ENCODE results near the gene COPB2.
"Not testable (repeated sequence)": the region's sequence is repeated elsewhere in the genome, so short reads cannot be mapped to it uniquely, and the experiment has no call there.

The COPB2 gene

DNA sequence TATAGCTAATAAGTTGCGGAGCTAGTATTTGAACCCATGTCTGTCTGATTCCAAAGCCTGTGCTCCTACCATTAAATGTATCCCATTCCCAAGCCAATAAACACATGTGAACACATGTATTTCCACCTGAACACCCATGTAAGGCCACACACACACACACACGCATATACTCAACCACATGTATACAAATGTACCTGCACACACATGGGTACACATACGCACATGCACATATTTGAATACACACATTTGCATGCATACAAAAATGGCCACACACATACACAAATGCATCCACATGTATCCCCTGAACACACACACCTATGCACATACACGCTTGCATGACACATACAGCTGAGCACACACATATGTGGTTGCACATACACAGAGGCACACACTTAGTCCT lies 51.0 kb downstream of the COPB2 start:
- TF ChIP-seq JUND (IDR thresholded peaks at IDR 0.05; ENCODE audit: low read depth): no peak
- in situ Hi-C loops (cut with HindIII; ENCODE audit: low pct_unique_long_range_greater_than_20kb, low sequenced_read_pairs): no loop called here
- DNase-seq (ENCODE audit: low read depth in 1 of 2, low spot score in 1 of 2): no peak

DNA sequence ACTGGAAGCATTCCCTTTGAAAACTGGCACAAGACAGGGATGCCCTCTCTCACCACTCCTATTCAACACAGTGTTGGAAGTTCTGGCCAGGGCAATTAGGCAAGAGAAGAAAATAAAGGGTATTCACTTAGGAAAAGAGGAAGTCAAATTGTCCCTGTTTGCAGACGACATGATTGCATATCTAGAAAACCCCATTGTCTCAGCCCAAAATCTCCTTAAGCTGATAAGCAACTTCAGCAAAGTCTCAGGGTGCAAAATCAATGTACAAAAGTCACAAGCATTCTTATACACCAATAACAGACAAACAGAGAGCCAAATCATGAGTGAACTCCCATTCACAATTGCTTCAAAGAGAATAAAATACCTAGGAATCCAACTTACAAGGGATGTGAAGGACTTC lies 54.8 kb downstream of the COPB2 start:
- DNase-seq (ENCODE audit: low read depth in 1 of 2, low spot score in 1 of 2); in situ Hi-C loops (cut with HindIII; ENCODE audit: low pct_unique_long_range_greater_than_20kb, low sequenced_read_pairs): not testable (repeated sequence)

GRCh38 chr3:139332092-139332491 lies 57.4 kb downstream of the COPB2 start:
- DNase-seq (ENCODE audit: low read depth in 1 of 2, low spot score in 1 of 2): no peak
- no peak for TF ChIP-seq JUND (IDR thresholded peaks at IDR 0.05; ENCODE audit: low read depth)
- in situ Hi-C loops (cut with HindIII; ENCODE audit: low pct_unique_long_range_greater_than_20kb, low sequenced_read_pairs): no loop called here

DNA sequence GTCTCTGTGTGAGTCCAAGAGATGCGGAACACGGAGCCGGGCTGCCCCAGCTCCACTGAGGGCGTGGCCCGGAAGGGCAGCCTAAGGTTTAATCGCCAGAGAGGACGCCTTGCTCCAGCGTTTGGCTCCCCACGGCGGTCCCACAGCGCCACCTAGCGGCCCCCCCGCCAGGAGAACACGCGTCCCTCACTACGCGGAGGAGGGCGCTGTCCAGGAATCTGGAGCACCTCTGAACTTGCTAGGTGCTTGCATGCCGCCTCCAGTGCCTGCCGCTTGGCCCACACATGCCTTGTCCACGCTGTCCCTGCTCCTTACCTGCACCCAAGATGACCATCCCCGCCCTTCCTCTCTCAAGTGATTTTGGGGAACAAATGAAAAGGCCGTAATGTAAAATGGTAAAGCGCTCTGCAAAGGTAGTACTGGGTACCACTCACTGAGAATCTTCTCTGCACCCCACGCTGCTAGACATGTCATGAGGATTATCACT lies 60.0 kb downstream of the COPB2 start:
- in situ Hi-C loops (cut with HindIII; ENCODE audit: low pct_unique_long_range_greater_than_20kb, low sequenced_read_pairs): no loop called here
- peak; percentile 92 to 93 for DNase-seq (ENCODE audit: low read depth in 1 of 2, low spot score in 1 of 2)
- TF ChIP-seq JUND (IDR thresholded peaks at IDR 0.05; ENCODE audit: low read depth): no peak

DNA sequence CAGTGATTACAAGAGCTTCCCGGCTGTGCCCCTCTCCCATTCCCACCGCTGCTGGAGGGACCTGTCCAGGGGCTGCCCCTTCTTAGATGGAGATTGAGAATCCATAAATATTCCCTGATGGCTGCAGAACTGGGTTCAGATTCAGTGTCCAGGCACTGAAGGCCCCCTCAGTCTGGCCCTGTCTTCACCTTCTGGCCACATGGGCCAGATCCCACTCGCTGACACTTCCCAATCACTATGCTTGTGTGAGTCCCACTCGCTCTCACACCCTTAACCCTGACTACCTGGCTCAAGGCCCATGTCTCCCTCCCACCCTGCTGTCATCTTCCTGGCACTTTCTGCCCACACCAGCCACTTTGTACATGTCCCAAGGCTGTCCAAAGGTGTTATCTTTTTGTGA lies 61.1 kb downstream of the COPB2 start:
- DNase-seq (ENCODE audit: low read depth in 1 of 2, low spot score in 1 of 2): no peak
- TF ChIP-seq JUND (IDR thresholded peaks at IDR 0.05; ENCODE audit: low read depth): no peak
- in situ Hi-C loops (cut with HindIII; ENCODE audit: low pct_unique_long_range_greater_than_20kb, low sequenced_read_pairs): no loop called here

GRCh38 chr3:139327861-139328260 lies 61.6 kb downstream of the COPB2 start:
- TF ChIP-seq JUND (IDR thresholded peaks at IDR 0.05; ENCODE audit: low read depth): no peak
- in situ Hi-C loops (cut with HindIII; ENCODE audit: low pct_unique_long_range_greater_than_20kb, low sequenced_read_pairs): no loop called here
- no peak for DNase-seq (ENCODE audit: low read depth in 1 of 2, low spot score in 1 of 2)

DNA sequence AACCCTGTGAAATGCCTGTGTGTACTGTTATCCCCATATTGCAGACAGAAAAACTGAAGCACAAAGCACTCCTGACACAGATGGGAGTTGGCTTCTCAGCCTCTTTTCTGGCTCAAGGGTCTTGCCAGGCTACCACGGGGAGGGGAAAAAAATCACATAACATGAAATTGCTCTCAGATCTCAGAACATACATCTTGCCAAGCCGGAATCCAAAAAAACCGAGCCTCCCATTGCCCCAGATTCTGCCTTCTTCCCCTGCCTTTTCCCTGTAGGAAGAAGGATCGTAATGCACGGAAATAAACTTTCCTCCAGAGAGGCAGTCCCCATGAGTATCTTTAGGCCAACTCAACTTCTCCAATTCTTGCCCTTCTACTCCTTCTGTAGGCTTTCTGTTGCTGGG lies 62.2 kb downstream of the COPB2 start:
- no peak for TF ChIP-seq JUND (IDR thresholded peaks at IDR 0.05; ENCODE audit: low read depth)
- in situ Hi-C loops (cut with HindIII; ENCODE audit: low pct_unique_long_range_greater_than_20kb, low sequenced_read_pairs): no loop called here
- no peak for DNase-seq (ENCODE audit: low read depth in 1 of 2, low spot score in 1 of 2)

GRCh38 chr3:139326707-139327106 lies 62.7 kb downstream of the COPB2 start:
- no peak for DNase-seq (ENCODE audit: low read depth in 1 of 2, low spot score in 1 of 2)
- in situ Hi-C loops (cut with HindIII; ENCODE audit: low pct_unique_long_range_greater_than_20kb, low sequenced_read_pairs): no loop called here
- TF ChIP-seq JUND (IDR thresholded peaks at IDR 0.05; ENCODE audit: low read depth): no peak

DNA sequence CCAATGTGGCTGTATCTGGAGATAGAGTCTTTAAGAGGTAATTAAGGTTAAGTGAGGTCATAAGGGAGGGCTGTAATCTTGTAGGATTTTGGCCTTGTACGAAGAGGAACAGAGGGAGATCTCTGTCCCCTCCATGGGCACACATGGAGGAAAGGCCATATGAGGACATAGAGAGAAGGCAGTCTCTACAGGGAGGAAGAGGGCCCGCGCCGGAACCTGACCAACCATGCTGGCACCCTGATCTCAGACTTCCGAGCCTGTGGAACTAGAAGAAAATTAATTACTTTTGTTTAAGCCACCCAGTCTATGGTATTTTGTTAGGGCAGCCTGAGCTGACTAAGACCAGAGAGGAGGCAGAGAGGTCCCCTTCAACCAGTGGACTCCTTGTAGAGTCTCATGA lies 63.3 kb downstream of the COPB2 start:
- in situ Hi-C loops (cut with HindIII; ENCODE audit: low pct_unique_long_range_greater_than_20kb, low sequenced_read_pairs): no loop called here
- no peak for DNase-seq (ENCODE audit: low read depth in 1 of 2, low spot score in 1 of 2)
- no peak for TF ChIP-seq JUND (IDR thresholded peaks at IDR 0.05; ENCODE audit: low read depth)

- in situ Hi-C loops (cut with HindIII; ENCODE audit: low pct_unique_long_range_greater_than_20kb, low sequenced_read_pairs): no loop called here
- no peak for DNase-seq (ENCODE audit: low read depth in 1 of 2, low spot score in 1 of 2)
- no peak for TF ChIP-seq JUND (IDR thresholded peaks at IDR 0.05; ENCODE audit: low read depth)
Observed at GRCh38 chr3:139325551-139325950, 63.9 kb downstream of the COPB2 start.

DNA sequence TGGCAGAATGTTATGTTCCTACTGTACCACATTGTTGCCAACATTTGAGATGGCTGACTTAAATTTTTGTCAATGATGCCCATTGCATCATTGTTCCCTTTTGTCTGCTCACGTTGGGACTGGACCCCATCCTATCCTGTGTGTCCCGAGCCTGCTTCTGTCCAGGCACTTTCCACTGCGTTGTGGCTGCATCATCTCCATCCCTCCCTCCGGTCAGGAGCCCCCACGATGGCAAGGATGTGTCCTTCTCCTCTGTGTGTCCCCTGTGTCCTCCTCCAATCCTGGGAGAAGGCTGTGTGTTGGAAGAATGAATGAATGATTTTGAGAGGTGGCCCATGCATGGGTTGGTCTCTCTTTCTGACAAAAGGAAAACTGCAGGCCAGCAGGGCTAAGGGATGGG lies 65.0 kb downstream of the COPB2 start:
- TF ChIP-seq JUND (IDR thresholded peaks at IDR 0.05; ENCODE audit: low read depth): no peak
- DNase-seq (ENCODE audit: low read depth in 1 of 2, low spot score in 1 of 2): no peak
- in situ Hi-C loops (cut with HindIII; ENCODE audit: low pct_unique_long_range_greater_than_20kb, low sequenced_read_pairs): no loop called here

GRCh38 chr3:139323146-139323545 lies 66.3 kb downstream of the COPB2 start:
- TF ChIP-seq JUND (IDR thresholded peaks at IDR 0.05; ENCODE audit: low read depth): no peak
- in situ Hi-C loops (cut with HindIII; ENCODE audit: low pct_unique_long_range_greater_than_20kb, low sequenced_read_pairs): no loop called here
- no peak for DNase-seq (ENCODE audit: low read depth in 1 of 2, low spot score in 1 of 2)

GRCh38 chr3:139322346-139322745 lies 67.1 kb downstream of the COPB2 start:
- in situ Hi-C loops (cut with HindIII; ENCODE audit: low pct_unique_long_range_greater_than_20kb, low sequenced_read_pairs): no loop called here
- no peak for TF ChIP-seq JUND (IDR thresholded peaks at IDR 0.05; ENCODE audit: low read depth)
- no peak for DNase-seq (ENCODE audit: low read depth in 1 of 2, low spot score in 1 of 2)

- in situ Hi-C loops (cut with HindIII; ENCODE audit: low pct_unique_long_range_greater_than_20kb, low sequenced_read_pairs): no loop called here
- DNase-seq (ENCODE audit: low read depth in 1 of 2, low spot score in 1 of 2): no peak
- no peak for TF ChIP-seq JUND (IDR thresholded peaks at IDR 0.05; ENCODE audit: low read depth)
Observed at GRCh38 chr3:139320551-139321309, 68.7 kb downstream of the COPB2 start.

Data from T47D (cell line).